Keratinocyte (primary cell): ENCODE data around the gene MAB21L3. TPM values are rescaled to one million over a fixed set of nuclear protein-coding genes. Genes with fewer than 3 reads are reported as not detected.

Source experiments
- DNase-seq: peaks from one replicate; pipeline ENCODE4 v3.0.0-alpha.2; 2011; ENCODE audit warnings: low read depth, missing footprints, low spot score
- FAIRE-seq: peaks from 2 replicates; lab custom pipeline; 2011; peaks lifted over from hg19 to GRCh38; lab: Jason Lieb, UNC
- H2AFZ ChIP-seq: 2 replicates; pipeline ENCODE4 v1.6.0; 2012; ENCODE audit warnings: low read length, control low read depth, inconsistent platforms; ENCODE audit not compliant: control insufficient read depth
- H3K27ac ChIP-seq: 2 replicates; pipeline ENCODE4 v1.5.1; 2011; ENCODE audit warnings: low read length; ENCODE audit not compliant: control insufficient read depth, insufficient read depth
- H3K27me3 ChIP-seq: 3 replicates; pipeline ENCODE4 v1.6.0; 2011; ENCODE audit warnings: low read length; ENCODE audit not compliant: control insufficient read depth, insufficient read depth; ENCODE audit errors: extremely low read depth
- H3K36me3 ChIP-seq, 2 experiments: 2 replicates in 1 of 2; 3 replicates in 1 of 2; pipeline ENCODE4 v1.5.1; 2011; ENCODE audit warnings: low read length in 2 of 2, mild to moderate bottlenecking in 1 of 2; ENCODE audit not compliant: control insufficient read depth in 2 of 2, insufficient read depth in 2 of 2; ENCODE audit errors: extremely low read depth in 1 of 2
- H3K4me1 ChIP-seq: 3 replicates; pipeline ENCODE4 v1.5.1; 2011; ENCODE audit warnings: low read length; ENCODE audit not compliant: control insufficient read depth, insufficient read depth; ENCODE audit errors: extremely low read depth
- H3K4me2 ChIP-seq: 3 replicates; pipeline ENCODE4 v1.6.0; 2011; ENCODE audit warnings: low read depth, low read length; ENCODE audit not compliant: control insufficient read depth, insufficient read depth; ENCODE audit errors: extremely low read depth
- H3K4me3 ChIP-seq, 3 experiments: fragments of 200-600 bp in 1 of 3; sonication (generic) in 1 of 3; 2 replicates in 2 of 3; 3 replicates in 1 of 3; pipeline ENCODE4 v1.5.1; 2011 to 2016; ENCODE audit warnings: low read length in 3 of 3, mild to moderate bottlenecking in 3 of 3, control low read depth in 2 of 3, inconsistent platforms in 1 of 3, low read depth in 1 of 3, mixed read lengths in 1 of 3, mixed run types in 1 of 3, moderate library complexity in 1 of 3; ENCODE audit not compliant: control insufficient read depth in 2 of 3, insufficient read depth in 2 of 3; ENCODE audit errors: extremely low read depth in 1 of 3
- H3K79me2 ChIP-seq: 2 replicates; pipeline ENCODE4 v1.6.0; 2012; ENCODE audit warnings: low read length; ENCODE audit not compliant: control insufficient read depth, insufficient read depth
- H3K9ac ChIP-seq: 3 replicates; pipeline ENCODE4 v1.6.0; 2011; ENCODE audit warnings: low read length; ENCODE audit not compliant: control insufficient read depth, insufficient read depth; ENCODE audit errors: extremely low read depth
- H3K9me1 ChIP-seq: 3 replicates; pipeline ENCODE4 v1.6.0; 2011; ENCODE audit warnings: low read length; ENCODE audit not compliant: control insufficient read depth, insufficient read depth; ENCODE audit errors: extremely low read depth
- H3K9me3 ChIP-seq: 2 replicates; pipeline ENCODE4 v1.5.1; 2012; ENCODE audit warnings: low read depth, low read length; ENCODE audit not compliant: control insufficient read depth
- H4K20me1 ChIP-seq: 3 replicates; pipeline ENCODE4 v1.6.0; 2011; ENCODE audit warnings: low read length; ENCODE audit not compliant: control insufficient read depth, insufficient read depth; ENCODE audit errors: extremely low read depth
- CTCF ChIP-seq, 3 experiments: IDR thresholded peaks in 1 of 3; conservative IDR thresholded peaks in 1 of 3; optimal IDR thresholded peaks in 1 of 3; 2 replicates in 2 of 3; 3 replicates in 1 of 3; pipeline versions ENCODE3 to v1.5.1; 2011; ENCODE audit warnings: low read length in 3 of 3, mild to moderate bottlenecking in 3 of 3, moderate library complexity in 2 of 3, control low read depth in 1 of 3, inconsistent platforms in 1 of 3; ENCODE audit not compliant: insufficient read depth in 2 of 3; ENCODE audit errors: extremely low read depth in 1 of 3
- EZH2 ChIP-seq: IDR thresholded peaks from one replicate; pipeline ENCODE4 v1.6.1; 2012; ENCODE audit warnings: inconsistent platforms, mild to moderate bottlenecking, low read length, moderate library complexity
- dilution Hi-C: fragments of 300-500 bp; cut with MboI; formaldehyde crosslinking; loops from one replicate; pipeline ENCODE4 v1.7.0; 2020; ENCODE audit warnings: low sequenced_read_pairs; ENCODE audit not compliant: extremely low pct_ligation_motif_present
- polyA plus RNA-seq, 5 experiments: library from polyadenylated mRNA; depleted of rRNA in 3 of 5; stranded (reverse) in 3 of 5; stranded (forward) in 1 of 5; unstranded in 1 of 5; fragments of >200 nt; gene quantifications; 1 replicate in 1 of 5; 2 replicates in 3 of 5; 3 replicates in 1 of 5; pipeline versions ENCODE4 v1.2.1 to v1.2.3, GENCODE V29; 2011 to 2012; ENCODE audit warnings: missing spikeins in 2 of 5, low read depth in 1 of 5, low replicate concordance in 1 of 5

Gene MAB21L3
- polyA plus RNA-seq, 1 donor (not counting 4 experiments of a cell fraction or from before 2014, with no cell fraction given), result 0.29 TPM

- FAIRE-seq (no peak), DNase-seq (no peak)
- TF ChIP-seq CTCF (optimal IDR thresholded peaks at IDR 0.05 in 1 of 3, IDR thresholded peaks at IDR 0.05 in 1 of 3, conservative IDR thresholded peaks at IDR 0.05 in 1 of 3; ENCODE audit: extremely low read depth in 1 of 3, insufficient read depth in 2 of 3, low read length in 3 of 3) (no peak), EZH2 (no peak)
- Histone ChIP-seq H3K79me2 (no peaks in the 10 kb centered on the region), H3K4me1 (peaks cover 5% of the 10 kb centered on the region), H3K9ac (no peak overlapping the region), H3K4me3 (no peak overlapping the region), H2AFZ (no peak overlapping the region), H3K9me3 (no peaks in the 10 kb centered on the region), H3K27ac (no peak overlapping the region), H3K36me3 (no peaks in the 10 kb centered on the region), H3K4me2 (no peak overlapping the region), H3K9me1 (no peaks in the 10 kb centered on the region), H4K20me1 (no peaks in the 10 kb centered on the region), H3K27me3 (no peaks in the 10 kb centered on the region)
- dilution Hi-C loops, result no loop called here
These were observed 54.9 kb downstream of the MAB21L3 start for GRCh38 chr1:116166011-116166571.

GRCh38 chr1:116166655-116167054 is 55.5 kb downstream of the MAB21L3 start:
- Histone ChIP-seq H3K79me2 (no peaks in the 10 kb centered on the region), H3K9me3 (no peaks in the 10 kb centered on the region), H3K4me2 (no peak overlapping the region), H4K20me1 (no peaks in the 10 kb centered on the region), H3K36me3 (no peaks in the 10 kb centered on the region), H3K27ac (no peak overlapping the region), H3K27me3 (no peaks in the 10 kb centered on the region), H2AFZ (no peak overlapping the region), H3K4me1 (peaks cover 5% of the 10 kb centered on the region), H3K4me3 (no peak overlapping the region), H3K9ac (no peak overlapping the region), H3K9me1 (no peaks in the 10 kb centered on the region)
- TF ChIP-seq EZH2 (no peak), CTCF (optimal IDR thresholded peaks at IDR 0.05 in 1 of 3, IDR thresholded peaks at IDR 0.05 in 1 of 3, conservative IDR thresholded peaks at IDR 0.05 in 1 of 3; ENCODE audit: extremely low read depth in 1 of 3, insufficient read depth in 2 of 3, low read length in 3 of 3) (no peak)
- dilution Hi-C loops, result no loop called here
- DNase-seq, result no peak
- FAIRE-seq, result no peak
